MM.1S (cell line): ENCODE results near the gene OBSCN.

Experiments used
- EZH2 ChIP-seq: fragments of 300-600 bp; sonication (generic); optimal IDR thresholded peaks from 2 replicates; pipeline ENCODE3; 2017; ENCODE audit warnings: low read depth, mild to moderate bottlenecking, antibody characterized with exemption, low read length, mixed read lengths
- TF ChIP-seq, protein P1 (sequence below): fragments of 300-600 bp; sonication (generic); IDR thresholded peaks from 2 replicates; pipeline ENCODE4 v1.5.1; 2016; ENCODE audit warnings: antibody characterized with exemption, low read length, mixed read lengths

DNA sequence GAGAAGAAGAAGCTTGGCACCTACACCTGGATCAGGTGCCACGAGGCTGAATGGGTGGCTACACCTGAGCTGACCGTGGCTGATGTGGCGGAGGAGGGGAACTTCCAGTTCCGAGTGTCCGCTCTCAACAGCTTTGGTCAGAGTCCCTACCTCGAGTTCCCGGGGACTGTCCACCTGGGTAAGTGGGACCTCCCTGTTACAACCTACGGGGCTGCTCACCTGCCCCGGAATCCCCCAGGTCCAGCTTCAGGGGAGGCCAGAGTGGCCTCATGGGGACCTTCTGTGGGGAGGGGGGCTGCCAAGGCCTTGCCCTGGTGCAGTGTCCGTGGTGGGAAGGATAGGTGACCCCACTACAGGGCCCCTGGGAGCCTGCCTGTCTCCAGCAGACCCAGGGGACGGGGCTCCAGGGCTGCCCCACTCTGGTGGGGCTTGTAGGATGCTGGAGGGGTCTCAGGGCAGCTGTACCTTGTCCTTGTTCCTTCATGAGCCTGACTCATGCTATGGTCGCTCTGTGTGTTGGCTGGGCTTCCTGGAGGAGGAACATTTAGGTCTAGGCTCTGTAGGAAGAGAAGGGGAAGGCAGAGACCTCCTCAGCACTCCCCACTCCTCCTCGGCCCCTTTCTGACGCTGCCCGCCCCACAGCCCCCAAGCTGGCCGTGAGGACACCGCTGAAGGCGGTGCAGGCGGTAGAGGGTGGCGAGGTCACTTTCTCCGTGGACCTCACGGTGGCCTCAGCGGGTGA lies 7.2 kb downstream of the OBSCN start:
- TF ChIP-seq, protein P1, sequence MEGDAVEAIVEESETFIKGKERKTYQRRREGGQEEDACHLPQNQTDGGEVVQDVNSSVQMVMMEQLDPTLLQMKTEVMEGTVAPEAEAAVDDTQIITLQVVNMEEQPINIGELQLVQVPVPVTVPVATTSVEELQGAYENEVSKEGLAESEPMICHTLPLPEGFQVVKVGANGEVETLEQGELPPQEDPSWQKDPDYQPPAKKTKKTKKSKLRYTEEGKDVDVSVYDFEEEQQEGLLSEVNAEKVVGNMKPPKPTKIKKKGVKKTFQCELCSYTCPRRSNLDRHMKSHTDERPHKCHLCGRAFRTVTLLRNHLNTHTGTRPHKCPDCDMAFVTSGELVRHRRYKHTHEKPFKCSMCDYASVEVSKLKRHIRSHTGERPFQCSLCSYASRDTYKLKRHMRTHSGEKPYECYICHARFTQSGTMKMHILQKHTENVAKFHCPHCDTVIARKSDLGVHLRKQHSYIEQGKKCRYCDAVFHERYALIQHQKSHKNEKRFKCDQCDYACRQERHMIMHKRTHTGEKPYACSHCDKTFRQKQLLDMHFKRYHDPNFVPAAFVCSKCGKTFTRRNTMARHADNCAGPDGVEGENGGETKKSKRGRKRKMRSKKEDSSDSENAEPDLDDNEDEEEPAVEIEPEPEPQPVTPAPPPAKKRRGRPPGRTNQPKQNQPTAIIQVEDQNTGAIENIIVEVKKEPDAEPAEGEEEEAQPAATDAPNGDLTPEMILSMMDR: no peak
- no peak for TF ChIP-seq EZH2
